GM23248 (cell line): ENCODE results near the gene RUFY3.
"Not testable (repeated sequence)": the region's sequence is repeated elsewhere in the genome, so short reads cannot be mapped to it uniquely, and the experiment has no call there.

Experiments used
- EZH2 ChIP-seq: fragments of 200-600 bp; sonication (generic); IDR thresholded peaks from 2 replicates; pipeline ENCODE4 v1.6.1; 2018; ENCODE audit warnings: antibody characterized with exemption, mild to moderate bottlenecking; ENCODE audit not compliant: insufficient read depth, poor library complexity, severe bottlenecking
- EZH2phosphoT487 ChIP-seq: fragments of 200-600 bp; sonication (generic); IDR thresholded peaks from 2 replicates; pipeline ENCODE4 v1.6.1; 2018; ENCODE audit warnings: antibody characterized with exemption, moderate library complexity, mild to moderate bottlenecking, low read depth; ENCODE audit not compliant: insufficient read depth

DNA sequence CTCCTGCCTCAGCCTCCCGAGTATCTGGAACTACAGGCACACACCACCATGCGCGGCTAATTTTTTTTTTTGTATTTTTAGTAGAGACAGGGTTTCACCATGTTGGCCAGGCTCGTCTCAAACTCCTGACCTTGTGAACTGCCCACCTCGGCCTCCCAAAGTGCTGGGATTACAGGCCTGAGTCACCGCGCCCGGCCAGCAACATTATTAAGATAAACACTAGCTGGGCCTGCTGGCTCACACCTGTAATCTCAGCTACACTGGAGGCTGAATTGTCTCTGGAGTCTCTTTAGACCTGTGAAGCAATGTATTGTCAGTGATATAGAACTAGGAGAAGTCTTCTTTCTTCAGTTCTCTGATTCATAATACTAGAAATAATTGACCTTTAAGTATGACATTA is 23.3 kb upstream of the RUFY3 start:
- TF ChIP-seq EZH2phosphoT487, EZH2: not testable (repeated sequence)
